ENCODE data around the gene TFAP2D.

GRCh38 chr6:50817646-50817950 lies 104.3 kb downstream of the TFAP2D start:
- no peak for TF ChIP-seq CTCF (IDR thresholded peaks at IDR 0.05; ENCODE audit: poor library complexity, severe bottlenecking)
- TF ChIP-seq EP300 (conservative IDR thresholded peaks at IDR 0.05; ENCODE audit: poor library complexity, severe bottlenecking): no peak
- no peak for TF ChIP-seq POLR2AphosphoS5 (IDR thresholded peaks at IDR 0.05)
- no peak for TF ChIP-seq RAD21 (conservative IDR thresholded peaks at IDR 0.05)
- TF ChIP-seq REST (IDR thresholded peaks at IDR 0.05; ENCODE audit: borderline replicate concordance): no peak
- no peak for TF ChIP-seq EZH2 (IDR thresholded peaks at IDR 0.05; ENCODE audit: borderline replicate concordance, insufficient read depth, low read length, poor library complexity, severe bottlenecking)
- TF ChIP-seq TAF1 (IDR thresholded peaks at IDR 0.05; ENCODE audit: low read depth): no peak
- no peak for TF ChIP-seq MXI1 (conservative IDR thresholded peaks at IDR 0.05; ENCODE audit: poor library complexity, severe bottlenecking)

All from neural cell (in vitro differentiated cells).